IPS-11a (cell line): Measurements from ENCODE around the gene HIVEP3.

Experiments
- H3K4me3 ChIP-seq: one replicate; pipeline ENCODE4 v1.5.1; 2013; ENCODE audit warnings: low read depth, low read length, control low read depth

Gene HIVEP3

DNA sequence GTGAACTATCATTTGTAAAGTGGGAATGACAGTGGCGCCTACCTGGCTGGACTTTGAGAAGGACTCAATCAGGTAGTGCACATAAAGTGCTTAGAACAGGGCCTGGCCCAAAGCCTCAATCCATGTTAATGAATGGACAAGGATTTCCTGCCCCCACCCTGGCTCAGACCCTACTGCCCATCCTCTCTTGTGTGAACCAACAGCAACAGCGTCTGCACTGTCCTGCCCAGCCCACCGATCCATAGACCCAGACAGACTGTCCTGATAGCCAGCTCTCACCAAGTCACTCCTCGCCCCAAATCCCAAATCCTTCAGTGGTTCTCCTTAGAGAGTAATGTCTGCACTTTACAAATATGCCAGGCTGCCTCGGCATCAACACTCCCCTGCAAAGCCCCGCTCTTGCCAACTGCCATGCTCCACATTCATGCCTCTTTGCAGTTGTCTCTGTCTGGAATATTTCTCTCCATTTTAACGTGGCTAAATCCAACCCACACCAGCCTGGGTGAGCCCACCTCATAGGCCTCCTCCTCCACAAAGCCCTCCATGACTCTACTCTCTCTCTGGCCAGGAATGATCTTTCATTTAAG, 276.7 kb downstream of the HIVEP3 start:
- no peak overlapping the region for H3K4me3 ChIP-seq

DNA sequence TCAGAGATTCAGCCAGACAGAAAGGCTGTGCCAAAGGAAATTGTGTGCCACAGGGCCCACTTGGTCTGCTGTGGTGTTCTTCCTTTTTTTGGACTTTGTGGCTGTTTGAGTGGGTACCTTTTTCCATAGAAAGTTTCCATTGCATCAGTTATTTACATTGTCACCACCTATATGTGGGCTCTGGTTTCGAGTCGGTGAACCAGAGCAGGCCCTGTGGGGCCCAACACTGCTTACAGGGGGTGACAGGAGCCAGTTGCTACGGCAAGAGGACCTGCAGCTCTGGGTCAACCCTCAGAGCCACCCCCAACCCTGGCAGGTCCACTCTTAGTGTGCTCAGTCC, 277.3 kb downstream of the HIVEP3 start:
- no peak overlapping the region for H3K4me3 ChIP-seq

DNA sequence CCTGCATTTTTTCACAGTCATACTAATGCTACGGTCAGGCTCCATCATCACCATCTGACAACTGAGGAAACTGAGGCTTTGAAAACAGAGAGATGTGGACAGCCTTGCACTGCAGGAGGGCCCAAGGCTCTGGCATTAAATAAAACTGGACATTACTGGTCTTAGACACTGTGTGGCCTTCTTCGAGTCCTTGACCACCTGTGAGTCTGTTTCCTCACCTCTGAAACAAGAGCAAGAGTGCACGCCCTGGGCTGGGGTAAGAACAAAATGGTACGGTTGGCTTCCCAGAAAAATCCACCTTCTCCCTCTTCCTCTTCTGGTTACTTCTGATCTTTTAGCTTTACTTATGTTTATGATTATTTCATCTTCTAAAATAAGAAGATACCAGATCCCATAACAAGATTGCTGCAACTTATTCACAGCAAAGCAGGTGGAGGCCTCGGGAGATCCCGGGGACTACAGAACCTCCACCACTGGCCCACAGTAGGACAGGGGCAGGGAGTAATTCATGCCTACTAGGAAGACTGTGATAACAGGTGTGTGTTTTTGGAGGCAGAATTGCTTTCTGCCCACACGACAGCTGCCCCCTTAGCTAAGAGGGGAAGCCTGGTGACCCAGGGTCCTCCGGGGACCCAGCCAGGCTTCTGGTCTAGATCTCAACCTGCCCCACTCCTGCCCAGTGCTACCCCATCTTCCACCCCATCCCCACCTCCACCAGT, 277.8 kb downstream of the HIVEP3 start:
- no peak overlapping the region for H3K4me3 ChIP-seq

DNA sequence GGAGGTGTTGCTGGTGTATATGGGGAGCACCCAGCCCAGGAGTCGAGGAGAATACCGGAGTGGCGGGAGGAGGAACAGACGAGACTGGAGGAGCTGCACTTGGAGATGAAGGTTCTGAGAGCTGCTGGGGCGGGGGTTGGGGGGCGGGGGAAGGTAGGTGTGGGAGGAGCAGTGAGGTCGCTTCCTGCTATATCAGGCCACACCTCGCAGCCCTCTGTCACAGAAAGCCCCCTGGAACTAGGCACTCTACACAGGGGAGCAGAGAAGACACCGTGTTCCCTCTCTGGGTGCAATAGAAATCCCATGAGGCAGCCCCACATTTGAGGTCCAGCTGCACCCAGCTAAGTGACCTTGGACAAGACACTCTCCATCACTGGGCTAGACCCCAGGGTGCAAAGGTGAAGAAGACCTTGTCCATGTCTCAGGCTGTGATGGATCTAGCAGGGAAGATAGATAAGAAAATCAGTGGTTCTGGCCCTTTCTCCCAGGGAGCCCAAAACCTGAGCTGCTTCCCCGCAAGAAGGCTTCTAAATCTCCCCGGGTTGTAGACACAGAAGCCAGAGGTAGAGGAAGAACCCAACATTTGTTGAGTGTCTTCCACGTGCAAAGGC, 278.5 kb downstream of the HIVEP3 start:
- no peak overlapping the region for H3K4me3 ChIP-seq

DNA sequence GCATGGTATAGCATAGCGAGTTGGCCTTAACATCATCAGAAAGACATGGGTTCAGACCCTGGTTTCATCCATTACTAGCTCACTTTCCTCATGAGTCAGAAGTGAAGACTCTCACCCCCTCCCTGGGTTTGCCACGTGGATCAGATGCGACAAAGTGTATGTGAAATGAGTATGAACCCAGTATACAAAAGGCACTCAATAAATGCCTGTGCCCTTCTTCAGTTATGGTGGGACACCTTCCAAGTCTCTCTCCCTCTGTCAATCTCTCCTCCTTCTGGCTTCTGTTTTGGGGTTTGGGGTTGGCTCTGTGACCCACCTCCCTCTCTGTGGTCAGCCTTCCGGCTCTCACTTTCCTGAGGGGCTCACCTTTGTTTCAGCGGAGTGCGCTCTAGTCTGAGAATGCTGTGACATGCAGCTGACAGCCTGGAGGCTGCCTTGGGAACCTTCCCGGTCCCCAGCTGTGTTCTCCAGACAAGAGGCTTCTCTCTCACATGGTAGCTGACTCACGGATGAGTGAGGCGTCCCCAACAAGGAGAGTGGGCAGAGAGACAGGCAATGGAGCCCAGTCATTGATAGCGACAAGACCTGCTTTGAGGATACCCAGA, 279.3 kb downstream of the HIVEP3 start:
- H3K4me3 ChIP-seq = no peak overlapping the region

DNA sequence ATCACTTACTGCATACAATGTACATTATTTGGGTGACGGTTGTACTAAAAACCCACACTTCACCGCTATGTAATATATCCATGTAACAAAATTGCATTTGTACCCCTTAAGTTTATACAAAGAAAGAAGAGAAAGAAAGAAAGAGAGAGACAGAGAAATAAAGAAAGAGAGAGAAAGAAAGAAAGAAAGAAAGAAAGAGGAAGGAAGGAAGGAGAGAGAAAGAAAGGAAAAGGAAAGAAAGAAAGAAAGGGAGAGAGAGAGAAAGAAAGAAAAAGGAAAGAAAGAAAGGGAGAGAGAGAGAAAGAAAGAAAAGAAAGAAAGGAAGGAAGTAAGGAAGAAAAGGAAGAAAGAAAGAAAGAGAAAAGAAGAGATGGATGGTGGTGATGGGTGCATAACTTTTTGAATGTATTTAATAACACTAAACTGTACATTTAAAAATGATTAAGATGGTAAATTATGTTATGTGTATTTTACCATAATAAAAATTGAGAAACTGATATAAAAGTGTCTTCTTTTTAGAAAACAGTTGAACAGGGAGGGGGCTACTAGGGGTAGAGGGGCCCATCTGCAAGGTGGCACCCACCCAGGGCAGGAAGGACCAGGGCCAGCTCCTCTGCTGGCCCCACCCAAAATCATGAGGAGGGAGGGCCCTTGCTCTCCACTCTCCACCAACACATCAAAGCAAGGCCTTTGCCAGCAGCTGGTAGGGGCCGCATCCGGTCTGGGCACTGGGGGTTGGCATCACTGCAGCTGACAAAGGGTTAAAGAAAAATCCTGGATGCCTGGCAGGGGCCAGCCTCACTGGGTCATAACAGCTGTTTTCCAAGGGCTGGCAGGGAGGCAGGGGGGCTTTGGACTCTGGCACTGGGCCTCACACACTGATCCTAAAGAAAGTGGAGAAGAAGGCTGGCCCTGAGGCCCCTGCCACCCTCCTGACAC, 280.4 kb downstream of the HIVEP3 start:
- H3K4me3 ChIP-seq = no peak overlapping the region

DNA sequence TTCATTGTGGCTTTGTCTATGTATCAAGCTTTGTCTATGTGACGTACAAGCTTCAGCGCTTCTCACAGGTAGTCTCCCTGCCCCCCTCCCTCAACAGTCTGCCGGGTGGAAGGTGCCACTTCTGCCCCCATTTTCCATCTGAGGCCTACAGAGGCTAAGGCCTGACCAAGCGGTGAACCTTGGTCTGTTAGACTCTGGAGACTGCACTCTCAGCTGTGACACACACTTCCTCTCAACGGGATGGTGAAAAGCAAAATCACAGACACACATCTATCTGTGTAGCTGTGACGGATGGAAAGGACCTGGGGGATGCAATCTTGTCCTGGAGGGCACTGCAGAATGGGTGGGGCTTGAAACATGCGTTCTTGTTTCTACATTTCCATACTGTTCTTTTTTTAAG, 281.4 kb downstream of the HIVEP3 start:
- no peak overlapping the region for H3K4me3 ChIP-seq

DNA sequence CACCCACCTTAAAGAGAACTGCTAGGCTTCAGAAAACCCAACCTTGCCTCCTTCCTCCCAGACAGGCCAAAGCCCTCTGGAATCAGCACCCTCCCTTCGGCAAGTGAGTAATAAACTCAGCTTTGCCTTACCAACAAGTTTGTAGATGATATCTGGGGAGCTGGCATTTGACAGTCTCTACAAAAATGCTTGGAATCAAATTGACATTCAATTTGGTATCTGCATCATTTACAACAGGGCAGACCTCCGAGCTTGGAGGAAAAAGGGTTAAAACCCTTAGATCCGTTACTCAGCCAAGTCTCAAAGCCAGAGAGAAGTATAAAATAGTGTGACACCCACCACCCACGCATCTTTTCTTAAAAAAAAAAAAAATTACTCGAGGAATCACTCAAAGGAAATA, 285.0 kb downstream of the HIVEP3 start:
- H3K4me3 ChIP-seq = no peak overlapping the region

DNA sequence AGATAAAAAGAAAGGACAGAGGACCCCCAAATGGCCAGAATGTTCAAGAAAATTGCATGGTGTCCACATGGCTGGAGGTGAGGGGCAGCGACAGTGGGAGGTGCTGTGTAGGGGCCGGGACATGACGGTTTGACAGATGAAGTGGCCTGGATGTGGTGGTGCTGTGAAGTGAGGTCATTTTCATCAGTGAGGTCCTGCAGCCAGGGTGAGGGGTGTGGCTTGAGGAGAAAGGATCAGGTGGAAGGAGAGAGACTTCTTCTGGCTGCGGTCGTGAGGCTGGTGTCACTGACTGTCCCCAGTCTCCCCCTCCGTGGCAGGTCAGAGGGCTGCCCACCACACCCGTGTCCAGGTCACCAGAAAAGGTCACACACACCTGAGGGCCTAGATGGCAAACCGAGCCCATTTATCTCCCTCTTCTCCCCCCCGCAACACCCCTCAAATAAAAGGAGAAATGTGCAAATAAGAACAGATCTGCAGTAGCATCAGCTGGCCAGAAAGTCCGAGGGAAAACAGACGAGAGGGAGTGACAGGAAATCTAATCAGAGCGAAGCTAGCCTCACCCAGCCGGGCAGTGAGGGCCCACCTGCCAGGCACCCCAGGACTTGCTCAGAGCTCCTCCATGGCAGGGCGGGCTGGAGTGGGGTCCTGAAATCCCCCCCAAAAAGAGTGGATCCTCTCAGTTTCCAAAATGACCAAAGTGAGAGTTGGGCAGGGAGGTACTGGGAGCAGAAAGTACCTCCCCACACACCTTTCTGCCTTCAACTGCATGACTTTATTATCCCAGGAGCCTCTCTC, 285.7 kb downstream of the HIVEP3 start:
- no peak overlapping the region for H3K4me3 ChIP-seq

DNA sequence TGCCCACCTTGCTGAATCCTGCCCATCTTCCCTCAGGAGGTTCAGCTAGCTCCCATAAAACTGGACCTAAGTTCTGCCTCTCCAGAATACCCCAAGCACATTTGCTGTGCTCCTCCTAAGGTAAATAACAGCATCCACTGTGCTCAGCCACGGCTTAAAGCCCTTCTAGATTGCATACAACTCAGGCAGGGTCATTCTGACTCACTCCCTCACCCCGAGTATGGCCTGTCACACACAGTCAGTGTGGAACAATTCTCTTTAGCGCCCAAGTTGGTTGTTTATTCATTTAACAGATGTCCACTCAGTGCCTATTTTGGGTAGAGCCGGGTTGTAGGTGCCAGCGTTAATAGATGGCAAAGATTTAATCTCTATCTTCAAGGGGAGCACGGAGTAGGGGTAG, 286.8 kb downstream of the HIVEP3 start:
- H3K4me3 ChIP-seq = no peak overlapping the region

DNA sequence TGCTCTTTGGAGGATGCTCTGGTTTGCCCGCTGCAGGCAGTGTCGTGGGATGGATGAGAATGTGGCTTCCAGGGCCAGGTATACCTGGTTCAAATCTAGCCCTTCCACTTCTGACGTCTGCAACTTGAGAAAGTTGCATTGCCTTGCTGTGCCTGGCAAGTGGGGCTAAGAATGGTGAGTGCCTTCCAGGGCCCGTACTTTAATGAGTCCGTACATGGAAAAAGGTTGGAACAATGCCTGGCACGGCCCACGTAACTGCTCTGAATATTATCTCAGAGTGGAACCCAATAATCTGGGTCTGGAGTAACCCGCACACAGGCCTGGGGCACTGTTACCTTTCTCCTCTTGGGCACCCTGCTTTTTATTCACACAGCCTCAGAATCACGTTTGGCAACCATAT, 287.6 kb downstream of the HIVEP3 start:
- H3K4me3 ChIP-seq = no peak overlapping the region

DNA sequence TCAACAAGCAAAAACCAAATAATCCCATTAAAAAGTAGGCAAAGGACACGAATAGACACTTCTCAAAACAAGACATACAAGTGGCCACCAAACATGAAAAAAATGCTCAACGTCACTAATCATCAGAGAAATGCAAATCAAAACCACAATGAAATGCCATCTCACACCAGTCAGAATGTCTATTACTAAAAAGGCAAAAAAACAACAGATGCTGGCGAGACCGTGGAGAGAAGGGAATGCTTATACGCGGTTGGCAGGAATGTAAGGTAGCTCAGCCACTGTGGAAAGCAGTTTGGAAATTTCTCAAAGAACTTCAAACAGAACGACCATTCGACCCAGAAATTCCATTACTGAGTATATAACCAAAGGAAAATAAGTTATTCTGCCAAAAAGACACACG, 289.2 kb downstream of the HIVEP3 start:
- no peak overlapping the region for H3K4me3 ChIP-seq

DNA sequence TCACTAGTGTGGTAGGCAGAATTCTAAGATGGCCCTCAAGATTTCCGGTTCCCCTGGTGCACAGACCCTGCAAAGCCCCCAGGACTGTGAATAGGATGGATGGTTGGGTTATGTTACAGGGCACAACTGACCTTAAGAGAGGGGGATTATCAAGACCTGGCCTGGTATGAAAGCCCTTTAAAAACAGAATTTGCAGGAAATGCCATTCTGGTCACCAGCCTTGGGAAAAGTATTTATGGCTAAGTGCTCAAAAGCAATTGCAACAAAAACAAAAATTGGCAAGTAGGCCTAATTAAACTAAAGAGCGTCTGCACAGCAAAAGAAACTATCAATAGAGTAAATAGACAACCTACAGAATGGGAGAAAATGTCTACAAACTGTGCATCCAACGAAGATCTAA, 289.6 kb downstream of the HIVEP3 start:
- no peak overlapping the region for H3K4me3 ChIP-seq

DNA sequence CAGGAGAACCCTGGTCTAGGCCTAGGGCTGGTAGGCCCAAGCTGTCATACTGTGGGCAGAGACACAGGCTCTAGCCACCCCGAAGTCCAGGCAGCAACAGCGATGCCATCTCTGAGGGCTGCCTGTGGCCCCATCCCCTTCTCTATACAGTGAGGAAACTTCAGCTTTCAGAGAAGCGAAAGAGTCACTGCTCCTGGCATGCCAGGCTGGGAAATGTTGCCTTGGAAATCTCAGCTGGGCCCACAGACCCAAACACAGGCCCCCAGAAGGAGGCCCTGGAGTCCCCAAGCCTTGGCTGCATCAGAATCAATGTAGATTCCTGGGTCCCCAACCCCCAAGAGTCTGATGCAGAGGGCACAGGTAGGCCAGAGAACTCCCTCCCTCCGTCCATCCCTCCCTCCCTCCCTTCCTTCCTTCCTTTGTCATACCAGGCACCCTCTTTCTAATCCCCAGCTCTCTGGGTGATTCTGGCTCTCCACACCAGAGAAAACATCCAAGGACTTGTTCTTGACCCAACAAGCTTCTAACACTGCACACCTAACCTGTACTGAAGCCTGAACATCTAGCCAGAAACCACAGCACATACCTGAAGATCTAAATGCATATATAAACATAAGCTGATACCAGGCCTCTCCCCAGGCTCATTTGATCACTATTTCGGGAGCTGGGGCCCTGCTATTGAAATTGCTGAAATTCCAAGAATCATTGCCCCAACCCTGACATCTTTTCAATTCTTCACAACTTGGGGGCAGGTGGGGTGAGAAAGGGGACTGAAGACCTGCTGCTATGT, 291.0 kb downstream of the HIVEP3 start:
- no peak overlapping the region for H3K4me3 ChIP-seq

DNA sequence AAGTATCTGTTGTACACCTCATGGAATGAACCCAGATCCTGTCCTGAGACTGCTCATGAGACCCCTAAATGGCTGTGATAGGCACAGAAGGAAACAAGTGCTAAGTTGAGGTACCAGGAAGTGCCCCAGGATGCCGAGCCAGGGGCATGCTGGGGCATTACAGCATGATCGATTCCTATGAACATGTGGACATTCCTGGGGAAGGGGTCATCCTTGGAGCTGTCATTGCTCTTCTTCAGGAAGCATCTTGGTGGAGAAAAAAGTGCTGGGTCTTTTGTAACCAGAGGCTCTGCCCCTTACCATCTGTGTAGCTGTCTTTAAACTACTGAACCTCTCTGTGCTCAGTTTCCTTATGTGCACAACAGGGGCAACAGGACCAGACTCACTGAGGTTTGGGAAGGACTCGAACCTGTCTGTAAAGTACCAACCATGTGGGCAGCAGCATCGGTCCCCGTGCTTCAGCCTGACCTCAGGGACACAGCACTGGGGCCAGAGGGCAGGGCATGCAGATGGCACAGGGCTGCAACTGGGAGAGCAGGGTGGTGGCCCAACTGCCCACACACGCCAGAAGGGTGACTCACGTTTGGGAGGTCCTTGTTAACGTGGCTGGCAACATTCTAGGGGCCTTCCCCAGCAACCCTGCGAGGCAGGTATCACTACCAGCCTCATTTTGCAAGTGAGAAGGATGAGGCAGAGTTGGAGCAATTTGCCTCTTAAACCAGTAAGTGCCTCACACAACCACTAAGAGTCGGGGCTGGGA, 291.9 kb downstream of the HIVEP3 start:
- H3K4me3 ChIP-seq = no peak overlapping the region

DNA sequence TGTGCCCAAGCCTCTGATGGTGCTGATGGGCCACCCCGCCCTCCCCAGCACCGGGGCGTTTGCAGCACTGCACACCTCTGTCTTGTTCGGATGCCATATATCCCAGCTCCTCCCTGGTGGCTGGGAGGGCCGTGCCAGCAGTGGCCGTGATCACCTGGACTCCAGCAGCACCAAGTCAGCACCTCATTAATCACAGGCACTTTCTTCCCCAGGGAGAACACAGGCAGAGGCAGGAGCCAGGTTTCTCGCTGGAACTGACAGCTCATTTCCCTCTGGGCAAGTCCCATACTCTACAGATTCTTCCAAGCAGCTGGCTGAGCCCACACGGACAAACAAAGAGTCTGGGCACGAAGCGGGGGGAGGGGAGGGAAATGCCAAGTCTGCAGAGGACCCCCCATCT, 292.6 kb downstream of the HIVEP3 start:
- H3K4me3 ChIP-seq = no peak overlapping the region

DNA sequence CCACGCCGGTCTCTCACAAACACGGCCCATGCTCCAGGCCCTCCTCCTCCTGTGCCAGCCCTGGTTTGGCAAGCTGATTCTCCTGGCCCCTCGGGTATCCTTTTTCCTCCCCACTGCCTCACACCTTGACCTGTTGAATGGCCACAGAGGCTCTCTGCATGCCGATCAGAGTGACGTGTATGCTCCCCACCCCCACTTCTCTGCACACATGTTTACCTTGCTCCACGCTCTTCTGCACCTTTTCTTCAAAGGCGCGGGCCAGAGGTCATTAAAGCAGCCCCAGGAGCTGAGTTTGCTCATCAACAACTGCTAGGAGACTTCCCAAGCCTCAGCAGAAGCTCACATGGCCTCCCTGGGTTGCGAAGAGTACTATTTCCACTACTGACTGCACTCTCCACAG, 295.0 kb downstream of the HIVEP3 start:
- H3K4me3 ChIP-seq = no peak overlapping the region

DNA sequence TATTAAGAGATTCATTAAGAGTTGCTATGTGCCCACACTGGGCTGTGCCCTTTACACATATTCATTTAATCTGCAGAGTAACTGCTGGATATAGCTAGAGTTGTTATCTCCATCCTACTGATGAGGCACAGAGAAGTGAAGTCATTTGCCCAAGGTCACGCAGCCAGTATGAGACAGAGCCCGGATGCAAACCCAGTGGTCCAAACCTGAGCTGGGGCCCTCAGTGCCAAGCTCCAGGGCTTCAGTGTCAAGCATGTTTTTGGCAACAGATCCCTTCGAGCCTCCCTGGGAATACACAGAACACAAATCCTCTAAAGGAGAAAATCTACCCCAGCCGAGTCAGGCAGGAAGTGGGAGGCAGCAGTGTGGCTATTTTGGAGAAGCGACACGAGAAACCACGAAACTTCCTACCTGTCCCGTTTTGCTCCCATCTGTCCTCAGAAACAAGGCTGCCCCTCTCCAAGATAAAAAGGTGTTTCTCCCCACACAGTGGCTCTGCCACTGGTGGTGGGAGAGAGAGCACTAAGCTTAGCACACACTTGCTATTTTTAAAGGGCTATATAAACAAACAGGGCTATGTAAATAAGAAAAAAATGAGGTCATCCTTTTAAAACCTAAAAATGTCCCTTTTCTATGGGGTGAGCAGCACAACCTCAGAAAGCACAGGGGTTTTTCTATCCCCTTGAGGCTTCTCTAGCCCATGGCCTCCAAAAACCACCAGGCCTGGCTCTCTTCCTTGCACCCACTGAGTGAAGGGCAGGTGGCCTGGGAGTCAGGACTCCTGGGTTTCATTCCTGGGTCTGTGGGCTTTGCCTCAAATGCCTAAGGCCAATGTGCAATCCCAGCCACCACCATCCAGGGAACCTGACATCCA, 295.6 kb downstream of the HIVEP3 start:
- H3K4me3 ChIP-seq = no peak overlapping the region
